Eye (tissue), 1 donor: ENCODE results near the gene LYPD6B.

Experiments
- DNase-seq: peaks from one replicate; pipeline ENCODE4 v3.0.0-alpha.2; 2015

LYPD6B gene

GRCh38 chr2:149167001-149167780 lies 128.7 kb downstream of the LYPD6B start:
- DNase-seq = peak; percentile 9

- no peak for DNase-seq
Measured at GRCh38 chr2:149167941-149168340, 129.4 kb downstream of the LYPD6B start.

- no peak for DNase-seq
Measured at GRCh38 chr2:149169656-149170055, 131.2 kb downstream of the LYPD6B start.

GRCh38 chr2:149170156-149170555 lies 131.7 kb downstream of the LYPD6B start:
- peak; percentile 30 for DNase-seq

GRCh38 chr2:149170911-149171310 lies 132.4 kb downstream of the LYPD6B start:
- no peak for DNase-seq

GRCh38 chr2:149173220-149173619 lies 134.7 kb downstream of the LYPD6B start:
- DNase-seq = no peak

DNA sequence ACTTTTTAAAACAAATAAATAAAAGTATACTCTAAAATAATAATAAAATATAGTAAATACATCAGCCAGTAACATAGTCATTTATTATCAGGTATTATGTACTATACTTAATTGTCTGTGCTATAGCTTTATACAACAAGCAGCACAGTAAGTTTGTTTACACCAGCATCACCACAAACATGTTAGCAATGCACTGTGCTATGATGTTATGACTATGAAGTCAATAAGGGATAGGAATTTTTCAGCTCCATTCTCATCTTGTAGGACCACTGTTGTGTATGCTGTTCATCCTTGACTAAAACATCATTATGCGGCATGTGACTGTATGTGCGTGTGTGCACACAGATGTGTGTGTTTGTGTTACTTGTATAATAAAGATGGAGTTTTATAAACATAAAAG lies 137.5 kb downstream of the LYPD6B start:
- no peak for DNase-seq

DNA sequence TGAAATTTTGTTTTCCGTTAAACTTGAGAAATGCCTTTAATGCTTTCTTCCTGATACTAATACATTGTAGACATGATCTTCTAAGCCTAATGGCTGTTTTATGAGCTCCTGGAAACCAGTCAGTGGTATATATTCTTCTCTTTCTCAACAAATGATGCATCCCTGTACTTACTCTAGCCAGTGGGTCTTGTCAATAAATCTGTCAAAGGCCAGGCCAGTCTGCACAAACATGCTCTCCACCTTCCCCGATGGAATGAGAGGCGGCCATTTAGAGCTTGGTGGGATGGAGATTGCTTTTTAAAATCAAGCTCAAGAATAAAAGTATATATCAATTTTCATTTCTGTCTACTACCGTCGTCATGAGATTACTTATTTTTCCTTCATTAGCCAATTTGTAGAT lies 140.1 kb downstream of the LYPD6B start:
- DNase-seq = no peak

DNA sequence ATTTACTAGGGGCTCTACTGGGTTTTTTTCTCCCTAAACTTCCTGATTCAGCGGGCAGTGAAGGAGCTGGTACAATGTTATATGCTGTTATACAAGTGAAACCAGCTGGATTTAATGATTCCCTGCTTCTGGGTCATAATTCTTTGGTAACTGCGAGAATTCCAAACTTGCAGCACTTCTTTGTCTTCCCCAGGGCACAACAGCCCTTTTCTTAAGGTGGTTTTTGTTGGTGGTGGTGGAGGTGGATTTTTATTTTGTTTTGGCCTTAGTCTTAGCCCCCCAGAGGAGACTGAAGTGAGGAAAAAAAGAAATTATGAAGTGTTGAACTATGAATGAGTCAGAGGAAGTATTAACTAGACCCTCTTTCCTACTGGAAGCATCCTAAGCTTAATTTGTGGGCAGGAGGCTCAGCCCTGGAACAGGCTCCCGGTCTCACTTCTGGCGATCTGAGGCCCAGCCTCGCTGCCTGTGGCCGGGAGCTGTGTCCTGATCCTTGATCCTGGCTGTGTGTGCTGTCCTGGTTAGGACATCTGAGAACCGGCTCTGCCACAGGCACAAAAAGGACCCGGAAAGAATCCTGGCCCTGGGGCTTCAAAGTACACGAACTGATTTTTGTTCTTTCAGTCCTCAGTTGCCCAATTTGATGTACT lies 141.9 kb downstream of the LYPD6B start:
- peak; percentile 30 for DNase-seq

DNA sequence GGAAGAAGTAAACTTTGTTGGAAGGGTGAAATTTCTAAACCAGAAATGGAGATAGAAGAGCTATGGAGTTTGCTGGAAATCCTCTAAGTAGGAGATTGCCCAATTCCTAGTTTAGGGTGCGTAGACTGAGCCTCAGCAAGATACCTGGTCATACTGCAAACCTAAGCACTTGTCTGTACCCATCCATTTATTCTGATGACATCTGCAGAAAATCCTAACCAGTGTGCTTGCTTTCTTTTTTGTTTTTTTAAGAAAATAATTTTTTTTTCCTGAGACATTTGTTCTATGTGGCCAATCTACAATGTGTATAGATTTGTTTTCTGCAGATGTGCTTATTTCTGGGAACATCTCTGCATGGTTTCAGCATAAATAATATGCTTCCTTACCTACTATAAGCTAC lies 144.7 kb downstream of the LYPD6B start:
- no peak for DNase-seq

DNA sequence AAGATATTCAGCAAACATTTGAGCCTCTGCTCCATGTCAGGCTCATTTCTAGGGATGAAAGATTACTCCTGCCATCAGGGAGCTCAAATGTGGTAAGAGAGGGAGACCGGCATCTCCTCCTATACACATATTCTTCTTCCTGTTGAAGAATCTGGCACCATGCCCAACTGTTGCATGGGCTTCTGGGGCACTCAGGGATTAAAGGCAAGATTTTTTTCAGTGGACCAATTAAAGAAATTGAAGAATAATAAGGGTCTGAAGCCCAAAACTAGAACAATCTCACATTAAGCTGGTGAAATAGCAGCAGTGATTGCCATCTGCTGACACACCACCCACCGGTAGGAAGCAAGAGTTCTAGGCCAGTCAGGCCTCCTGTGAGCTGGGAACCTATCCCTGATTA lies 146.5 kb downstream of the LYPD6B start:
- DNase-seq = peak; percentile 64

GRCh38 chr2:149185942-149186490 lies 147.5 kb downstream of the LYPD6B start:
- DNase-seq = no peak

DNA sequence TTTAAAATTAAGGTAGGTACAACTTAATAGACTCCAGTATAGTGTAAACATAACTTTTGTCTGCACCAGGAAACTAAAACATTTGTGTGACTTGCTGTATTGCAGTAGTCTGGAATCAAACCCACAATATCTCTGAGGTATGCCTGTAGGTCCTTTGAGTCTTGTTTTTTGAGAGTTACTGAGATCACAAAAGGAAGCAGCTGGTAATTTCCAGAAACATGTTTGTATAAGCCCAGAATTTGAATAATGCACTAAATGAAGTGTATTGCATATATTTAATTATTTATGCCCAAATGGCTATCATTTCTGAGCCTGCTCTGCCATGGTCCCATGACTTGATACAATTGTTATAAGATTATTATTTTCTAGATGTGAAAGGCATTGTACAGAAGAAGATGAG lies 148.6 kb downstream of the LYPD6B start:
- no peak for DNase-seq

GRCh38 chr2:149188291-149188690 lies 149.8 kb downstream of the LYPD6B start:
- DNase-seq = no peak

DNA sequence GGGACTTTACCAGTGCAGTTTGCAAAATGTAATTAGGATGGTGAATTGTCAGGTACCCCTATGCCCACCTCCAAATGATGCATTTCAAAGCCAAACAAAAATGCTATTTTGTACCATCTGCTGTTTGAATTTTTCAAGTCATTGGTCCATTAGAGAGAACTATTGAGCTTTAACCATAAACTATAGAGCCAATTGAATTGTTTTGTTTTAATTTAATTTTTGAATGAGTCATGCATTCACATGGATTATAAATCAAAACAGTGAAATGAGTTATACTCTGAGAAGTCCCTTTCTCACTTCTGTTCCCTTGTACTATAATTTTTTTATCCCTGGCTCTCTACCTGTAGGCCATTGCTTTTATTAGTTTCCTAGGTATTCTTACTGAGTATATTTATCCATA lies 151.3 kb downstream of the LYPD6B start:
- no peak for DNase-seq

DNA sequence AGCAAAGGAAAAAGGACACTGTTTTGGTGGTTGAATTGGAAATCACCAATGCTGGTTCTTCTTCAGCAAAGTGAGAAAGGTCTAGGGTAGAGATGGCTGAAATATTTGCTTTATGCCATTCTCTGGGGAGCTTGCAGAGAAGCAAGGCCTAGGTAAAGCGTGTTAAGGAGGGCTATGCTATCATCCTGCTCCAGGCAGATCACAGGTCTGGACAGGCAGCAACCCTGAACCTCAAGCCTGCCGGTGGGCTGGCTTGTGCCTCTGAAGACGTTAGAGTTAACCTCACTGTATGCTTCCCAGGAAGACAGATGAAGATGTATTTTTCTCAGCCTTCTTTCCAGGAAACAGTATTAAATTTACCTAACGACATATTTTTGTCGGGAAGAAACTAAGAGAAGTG lies 153.4 kb downstream of the LYPD6B start:
- DNase-seq = no peak

- DNase-seq = no peak
Measured at GRCh38 chr2:149192427-149192826, 153.9 kb downstream of the LYPD6B start.

- DNase-seq = no peak
Measured at GRCh38 chr2:149200109-149200520, 161.6 kb downstream of the LYPD6B start.

DNA sequence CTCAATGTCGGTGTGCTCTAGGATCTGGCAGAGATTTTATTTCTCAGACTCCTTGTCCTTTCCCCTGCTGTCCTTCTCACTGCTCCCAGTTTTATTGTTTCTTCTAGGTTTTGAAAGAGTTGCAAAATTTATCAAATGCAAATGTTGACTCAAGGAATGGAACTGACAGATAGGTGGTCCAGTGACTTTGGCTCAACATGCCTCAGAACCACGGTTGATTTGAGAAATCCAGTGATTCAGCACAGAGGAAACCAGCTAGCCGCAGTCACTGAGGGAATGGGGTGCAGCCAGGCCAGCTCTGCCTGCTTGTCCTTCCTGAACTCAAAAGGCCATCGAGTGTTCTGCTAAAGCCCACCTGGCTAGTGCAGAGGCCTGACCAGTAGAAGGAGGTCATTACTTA lies 166.2 kb downstream of the LYPD6B start:
- no peak for DNase-seq

DNA sequence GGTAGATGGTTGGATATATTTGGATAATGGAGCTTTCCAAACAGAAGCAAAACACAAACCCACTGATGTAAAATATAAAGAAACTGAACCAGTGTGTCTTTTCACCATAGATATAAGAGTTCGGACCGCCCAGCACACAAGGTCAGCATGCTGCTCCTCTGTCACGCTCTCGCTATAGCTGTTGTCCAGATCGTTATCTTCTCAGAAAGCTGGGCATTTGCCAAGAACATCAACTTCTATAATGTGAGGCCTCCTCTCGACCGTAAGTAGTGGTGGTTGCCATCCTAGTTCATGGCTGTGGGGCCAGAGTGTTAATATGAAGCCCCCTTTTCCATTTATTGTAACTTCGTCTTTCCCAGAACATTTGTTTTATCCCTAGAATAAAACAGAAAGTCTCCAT lies 166.6 kb downstream of the LYPD6B start:
- no peak for DNase-seq

- DNase-seq = no peak
Measured at GRCh38 chr2:149213764-149214493, 175.4 kb downstream of the LYPD6B start.

- no peak for DNase-seq
Measured at GRCh38 chr2:149218497-149218896, 180.0 kb downstream of the LYPD6B start.

GRCh38 chr2:149219856-149220255 lies 181.4 kb downstream of the LYPD6B start:
- no peak for DNase-seq

DNA sequence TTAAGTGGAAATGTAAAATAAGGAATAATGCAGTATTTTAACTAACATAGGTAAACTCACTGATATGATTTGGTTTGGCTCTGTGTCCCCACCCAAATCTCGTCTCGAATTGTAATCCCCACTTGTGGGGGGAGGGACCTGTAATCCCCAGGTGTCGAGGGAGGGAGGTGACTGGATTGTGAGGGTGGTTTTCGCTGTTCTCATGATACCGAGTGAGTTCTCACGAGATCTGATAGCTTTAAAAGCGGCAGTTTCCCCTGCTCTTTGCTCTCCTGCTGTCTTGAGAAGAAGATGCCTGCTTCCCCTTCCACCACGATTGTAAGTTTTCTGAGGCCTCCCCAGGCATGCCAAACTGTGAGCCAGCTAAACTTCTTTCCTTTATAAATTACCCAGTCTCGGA lies 182.5 kb downstream of the LYPD6B start:
- no peak for DNase-seq
